H9 (cell line): Measurements from ENCODE around the gene EFCC1. TPM values are rescaled to one million over a fixed set of nuclear protein-coding genes. Genes with fewer than 3 reads are reported as not detected.

Source experiments
- DNase-seq: peaks from one replicate; pipeline ENCODE4 v3.0.0-alpha.2; 2017
- H2AFZ ChIP-seq: one replicate; pipeline ENCODE4 v1.6.1; 2013; ENCODE audit warnings: mild to moderate bottlenecking, low read length, control low read depth, moderate library complexity
- H2AK5ac ChIP-seq: 2 replicates; pipeline ENCODE4 v1.6.1; 2013; ENCODE audit warnings: low read length, control low read depth, mixed read lengths; ENCODE audit not compliant: insufficient read length
- H2BK120ac ChIP-seq: one replicate; pipeline ENCODE4 v1.6.1; 2013; ENCODE audit warnings: low read depth, mild to moderate bottlenecking, low read length, control low read depth, inconsistent platforms; ENCODE audit not compliant: poor library complexity, severe bottlenecking
- H2BK12ac ChIP-seq: 2 replicates; pipeline ENCODE4 v1.6.1; 2013; ENCODE audit warnings: low read length, control low read depth, mixed read lengths, low read depth; ENCODE audit not compliant: insufficient read length
- H2BK15ac ChIP-seq: 2 replicates; pipeline ENCODE4 v1.6.1; 2013; ENCODE audit warnings: low read depth, low read length, control low read depth
- H2BK20ac ChIP-seq: one replicate; pipeline ENCODE4 v1.6.1; 2013; ENCODE audit warnings: low read depth, mild to moderate bottlenecking, low read length, control low read depth, inconsistent platforms; ENCODE audit not compliant: poor library complexity, severe bottlenecking
- H2BK5ac ChIP-seq: 2 replicates; pipeline ENCODE4 v1.6.1; 2013; ENCODE audit warnings: low read length, control low read depth, mixed read lengths; ENCODE audit not compliant: insufficient read length
- H3K14ac ChIP-seq: 2 replicates; pipeline ENCODE4 v1.6.1; 2013; ENCODE audit warnings: low read length, control low read depth; ENCODE audit not compliant: insufficient read depth
- H3K18ac ChIP-seq: 2 replicates; pipeline ENCODE4 v1.6.1; 2013; ENCODE audit warnings: low read depth, mild to moderate bottlenecking, mixed read lengths, low read length, control low read depth; ENCODE audit not compliant: insufficient read length
- H3K23ac ChIP-seq: 2 replicates; pipeline ENCODE4 v1.6.1; 2013; ENCODE audit warnings: low read length, control low read depth, mixed read lengths, low read depth; ENCODE audit not compliant: insufficient read length
- H3K23me2 ChIP-seq: 2 replicates; pipeline ENCODE4 v1.6.1; 2013; ENCODE audit warnings: low read depth, mild to moderate bottlenecking, mixed read lengths, low read length, control low read depth; ENCODE audit not compliant: insufficient read length, poor library complexity, severe bottlenecking
- H3K27ac ChIP-seq: 2 replicates; pipeline ENCODE4 v1.5.1; 2013; ENCODE audit warnings: low read length, control low read depth, mixed read lengths, low read depth; ENCODE audit not compliant: insufficient read length
- H3K27me3 ChIP-seq: 2 replicates; pipeline ENCODE4 v1.6.1; 2013; ENCODE audit warnings: low read length, control low read depth, inconsistent platforms; ENCODE audit not compliant: insufficient read depth
- H3K4ac ChIP-seq: 2 replicates; pipeline ENCODE4 v1.6.1; 2013; ENCODE audit warnings: low read depth, mild to moderate bottlenecking, control low read depth, inconsistent platforms, low read length, moderate library complexity
- H3K4me1 ChIP-seq: 2 replicates; pipeline ENCODE4 v1.6.1; 2013; ENCODE audit warnings: low read length, control low read depth, inconsistent platforms; ENCODE audit not compliant: insufficient read depth
- H3K4me2 ChIP-seq: 2 replicates; pipeline ENCODE4 v1.6.1; 2013; ENCODE audit warnings: low read length, control low read depth, mixed read lengths; ENCODE audit not compliant: insufficient read length, insufficient read depth
- H3K56ac ChIP-seq: 2 replicates; pipeline ENCODE4 v1.6.1; 2013; ENCODE audit warnings: low read depth, mild to moderate bottlenecking, mixed read lengths, low read length, control low read depth; ENCODE audit not compliant: insufficient read length
- H3K79me1 ChIP-seq: 2 replicates; pipeline ENCODE4 v1.6.1; 2013; ENCODE audit warnings: low read depth, mild to moderate bottlenecking, moderate library complexity, low read length, control low read depth, inconsistent platforms; ENCODE audit not compliant: insufficient read depth, poor library complexity, severe bottlenecking
- H3K79me2 ChIP-seq: 2 replicates; pipeline ENCODE4 v1.6.1; 2013; ENCODE audit warnings: low read length, control low read depth, inconsistent platforms; ENCODE audit not compliant: insufficient read depth
- H3K9ac ChIP-seq: 2 replicates; pipeline ENCODE4 v1.6.1; 2013; ENCODE audit warnings: low read length, control low read depth, mixed read lengths; ENCODE audit not compliant: insufficient read length; ENCODE audit errors: extremely low read depth
- H3K9me3 ChIP-seq: one replicate; pipeline ENCODE4 v1.6.1; 2013; ENCODE audit warnings: low read depth, low read length, inconsistent platforms; ENCODE audit not compliant: control insufficient read depth
- H3T11ph ChIP-seq: one replicate; pipeline ENCODE4 v1.6.1; 2013; ENCODE audit warnings: mild to moderate bottlenecking, low read length, control low read depth, inconsistent platforms
- H4K20me1 ChIP-seq: one replicate; pipeline ENCODE4 v1.6.1; 2013; ENCODE audit not compliant: control insufficient read depth, insufficient read length, insufficient read depth
- H4K5ac ChIP-seq: 2 replicates; pipeline ENCODE4 v1.6.1; 2013; ENCODE audit warnings: low read depth, mild to moderate bottlenecking, mixed read lengths, low read length, control low read depth; ENCODE audit not compliant: insufficient read length
- H4K8ac ChIP-seq: replicated peaks from 2 replicates; pipeline ENCODE4 v1.6.1; 2013; ENCODE audit warnings: low read length, control low read depth, mixed read lengths, low read depth; ENCODE audit not compliant: insufficient read length
- H4K91ac ChIP-seq: 2 replicates; pipeline ENCODE4 v1.6.1; 2013; ENCODE audit warnings: low read depth, mild to moderate bottlenecking, moderate library complexity, mixed read lengths, low read length, control low read depth; ENCODE audit not compliant: insufficient read length
- H3K27ac Mint-ChIP-seq, 3 experiments: 2 replicates in 2 of 3; 3 replicates in 1 of 3; pipeline ENCODE4 v1.8.0; 2020 to 2021; ENCODE audit warnings: mixed read lengths in 3 of 3, mild to moderate bottlenecking in 1 of 3, moderate library complexity in 1 of 3
- H3K27me3 Mint-ChIP-seq: 2 replicates; pipeline ENCODE4 v1.8.0; 2021; ENCODE audit warnings: low read depth, mild to moderate bottlenecking, moderate library complexity, mixed read lengths
- H3K36me3 Mint-ChIP-seq, 3 experiments: 2 replicates in 2 of 3; 3 replicates in 1 of 3; pipeline ENCODE4 v1.8.0; 2020 to 2021; ENCODE audit warnings: low read depth in 3 of 3, mixed read lengths in 3 of 3; ENCODE audit not compliant: insufficient read depth in 1 of 3
- H3K4me1 Mint-ChIP-seq, 2 experiments: 2 replicates each; pipeline ENCODE4 v1.8.0; 2020; ENCODE audit warnings: mixed read lengths in 2 of 2
- H3K4me3 Mint-ChIP-seq, 2 experiments: 2 replicates in 1 of 2; 3 replicates in 1 of 2; pipeline ENCODE4 v1.8.0; 2020 to 2021; ENCODE audit warnings: mild to moderate bottlenecking in 2 of 2, mixed read lengths in 2 of 2, moderate library complexity in 1 of 2
- H3K9me3 Mint-ChIP-seq, 2 experiments: 2 replicates in 1 of 2; 3 replicates in 1 of 2; pipeline ENCODE4 v1.8.0; 2020; ENCODE audit warnings: mild to moderate bottlenecking in 2 of 2, mixed read lengths in 2 of 2, moderate library complexity in 1 of 2
- WGBS: extraction: QIAGEN DNeasy Blood & Tissue Kit; methylation state at CpG from one replicate; pipeline ENCODE4 v1.1.7; 2013; ENCODE audit warnings: missing lambda C conversion rate, low lambda C conversion rate, mixed read lengths; ENCODE audit not compliant: insufficient read length; ENCODE audit errors: extremely low coverage; 5-methylcytosine and 5-hydroxymethylcytosine counted together
- total RNA-seq: library from RNA; stranded (reverse); gene quantifications from 2 replicates; pipeline ENCODE4 v1.2.1, GENCODE V29; 2021
- TF ChIP-seq, protein P1 (sequence below): fragments of 200-600 bp; sonication (generic); conservative IDR thresholded peaks from 3 replicates; pipeline ENCODE4 v1.8.0; 2021; ENCODE audit warnings: antibody characterized with exemption, mild to moderate bottlenecking

EFCC1 gene
- total RNA-seq, 1 experiment from 2014 or later, result 0.09 TPM

GRCh38 chr3:129022114-129023007 is 21.3 kb downstream of the EFCC1 start:
- no peak overlapping the region for H2AK5ac ChIP-seq
- no peak overlapping the region for H4K5ac ChIP-seq
- H3K27me3 ChIP-seq, result peaks cover 3% of the 10 kb centered on the region; the same call in 1 of the 2 replicates
- DNase-seq, result no peak
- Mint-ChIP-seq H3K27me3 (peaks cover 52% of the 10 kb centered on the region), H3K9me3 (peaks cover 0 to 3% of the 10 kb centered on the region in 2 experiments; a peak in 1 of 5 replicates), H3K4me1 (peaks cover 4 to 8% of the 10 kb centered on the region in 2 experiments), H3K36me3 (peaks cover 0 to 3% (median 0%) of the 10 kb centered on the region in 3 experiments; a peak in 1 of 7 replicates), H3K4me3 (no peak overlapping the region), H3K27ac (no peak overlapping the region)
- H3K18ac ChIP-seq, result no peak overlapping the region
- H2BK12ac ChIP-seq, result no peak overlapping the region
- H3K9me3 ChIP-seq, result no peaks in the 10 kb centered on the region
- no peak overlapping the region for H2BK120ac ChIP-seq
- no peak overlapping the region for H2BK5ac ChIP-seq
- H3K9ac ChIP-seq, result no peak overlapping the region
- no peaks in the 10 kb centered on the region for H3K23me2 ChIP-seq
- H3K14ac ChIP-seq, result no peak overlapping the region
- H4K91ac ChIP-seq, result no peak overlapping the region
- H4K20me1 ChIP-seq, result no peaks in the 10 kb centered on the region
- no peaks in the 10 kb centered on the region for H3K4me1 ChIP-seq
- H3K4ac ChIP-seq, result no peak overlapping the region
- no peak overlapping the region for H3K23ac ChIP-seq
- H2BK15ac ChIP-seq, result no peak overlapping the region
- TF ChIP-seq, protein P1, sequence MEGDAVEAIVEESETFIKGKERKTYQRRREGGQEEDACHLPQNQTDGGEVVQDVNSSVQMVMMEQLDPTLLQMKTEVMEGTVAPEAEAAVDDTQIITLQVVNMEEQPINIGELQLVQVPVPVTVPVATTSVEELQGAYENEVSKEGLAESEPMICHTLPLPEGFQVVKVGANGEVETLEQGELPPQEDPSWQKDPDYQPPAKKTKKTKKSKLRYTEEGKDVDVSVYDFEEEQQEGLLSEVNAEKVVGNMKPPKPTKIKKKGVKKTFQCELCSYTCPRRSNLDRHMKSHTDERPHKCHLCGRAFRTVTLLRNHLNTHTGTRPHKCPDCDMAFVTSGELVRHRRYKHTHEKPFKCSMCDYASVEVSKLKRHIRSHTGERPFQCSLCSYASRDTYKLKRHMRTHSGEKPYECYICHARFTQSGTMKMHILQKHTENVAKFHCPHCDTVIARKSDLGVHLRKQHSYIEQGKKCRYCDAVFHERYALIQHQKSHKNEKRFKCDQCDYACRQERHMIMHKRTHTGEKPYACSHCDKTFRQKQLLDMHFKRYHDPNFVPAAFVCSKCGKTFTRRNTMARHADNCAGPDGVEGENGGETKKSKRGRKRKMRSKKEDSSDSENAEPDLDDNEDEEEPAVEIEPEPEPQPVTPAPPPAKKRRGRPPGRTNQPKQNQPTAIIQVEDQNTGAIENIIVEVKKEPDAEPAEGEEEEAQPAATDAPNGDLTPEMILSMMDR, result no peak
- no CpG with 5 or more reads among the region's 15 CpGs for WGBS
- no peak overlapping the region for H3K27ac ChIP-seq
- H3K56ac ChIP-seq, result no peak overlapping the region
- H2AFZ ChIP-seq, result no peak overlapping the region
- no peak overlapping the region for H2BK20ac ChIP-seq
- H3K79me2 ChIP-seq, result no peaks in the 10 kb centered on the region
- H4K8ac ChIP-seq, result no peak overlapping the region
- H3K4me2 ChIP-seq, result no peak overlapping the region
- no peak overlapping the region for H3T11ph ChIP-seq
- H3K79me1 ChIP-seq, result no peaks in the 10 kb centered on the region
